Hepatocyte (in vitro differentiated cells): ENCODE measurements around the gene TEAD1. TPM values are rescaled to one million over a fixed set of nuclear protein-coding genes. Genes with fewer than 3 reads are reported as not detected.

Experiments used
- DNase-seq: peaks from one replicate; pipeline ENCODE4 v3.0.0-alpha.2; 2016; ENCODE audit warnings: low spot score
- H2AFZ ChIP-seq: fragments of 200-600 bp; sonication (generic); 2 replicates; pipeline ENCODE4 v1.6.0; 2016; ENCODE audit warnings: antibody characterized with exemption, mild to moderate bottlenecking
- H3K27ac ChIP-seq: fragments of 200-600 bp; sonication (generic); 2 replicates; pipeline ENCODE4 v1.5.1; 2016; ENCODE audit warnings: mild to moderate bottlenecking
- H3K27me3 ChIP-seq: fragments of 200-600 bp; sonication (generic); 2 replicates; pipeline ENCODE4 v1.6.1; 2016
- H3K36me3 ChIP-seq: fragments of 200-600 bp; sonication (generic); replicated peaks from 2 replicates; pipeline ENCODE4 v1.5.1; 2016; ENCODE audit warnings: low read depth; ENCODE audit not compliant: insufficient read depth
- H3K4me1 ChIP-seq: fragments of 200-600 bp; sonication (generic); 2 replicates; pipeline ENCODE4 v1.5.1; 2016; ENCODE audit warnings: mild to moderate bottlenecking, moderate library complexity; ENCODE audit not compliant: insufficient read depth
- H3K4me2 ChIP-seq: fragments of 200-600 bp; sonication (generic); 2 replicates; pipeline ENCODE4 v1.6.0; 2016
- H3K4me3 ChIP-seq: fragments of 200-600 bp; sonication (generic); 2 replicates; pipeline ENCODE4 v1.5.1; 2016; ENCODE audit warnings: mild to moderate bottlenecking
- H3K79me2 ChIP-seq: fragments of 200-600 bp; sonication (generic); 2 replicates; pipeline ENCODE4 v1.6.0; 2017; ENCODE audit warnings: mild to moderate bottlenecking
- H3K9me2 ChIP-seq: fragments of 200-600 bp; sonication (generic); replicated peaks from 2 replicates; pipeline ENCODE4 v1.6.0; 2017; ENCODE audit warnings: mild to moderate bottlenecking; ENCODE audit not compliant: insufficient read depth
- H3K9me3 ChIP-seq: fragments of 200-600 bp; sonication (generic); 2 replicates; pipeline ENCODE4 v1.5.1; 2016; ENCODE audit warnings: low read depth, mild to moderate bottlenecking
- H4K20me1 ChIP-seq: fragments of 200-600 bp; sonication (generic); 2 replicates; pipeline ENCODE4 v1.6.0; 2016; ENCODE audit warnings: mild to moderate bottlenecking; ENCODE audit not compliant: insufficient read depth, poor library complexity, severe bottlenecking
- EZH2 ChIP-seq: fragments of 200-600 bp; sonication (generic); IDR thresholded peaks from 2 replicates; pipeline ENCODE4 v1.6.1; 2016; ENCODE audit warnings: antibody characterized with exemption, mild to moderate bottlenecking, borderline replicate concordance
- EZH2phosphoT487 ChIP-seq: fragments of 200-600 bp; sonication (generic); IDR thresholded peaks from one replicate; pipeline ENCODE4 v1.6.1; 2018; ENCODE audit warnings: antibody characterized with exemption, mild to moderate bottlenecking, low read depth, moderate library complexity; ENCODE audit not compliant: unreplicated experiment, severe bottlenecking
- WGBS: methylation state at CpG from one replicate; pipeline ENCODE4 v1.1.6; 2016; ENCODE audit warnings: low lambda C conversion rate; ENCODE audit errors: missing lambda C conversion rate; 5-methylcytosine and 5-hydroxymethylcytosine counted together
- polyA plus RNA-seq: library from polyadenylated mRNA; unstranded; fragments of >200 nt; fragmentation: Nextera tagmentation; extraction: Ambion mirVana; gene quantifications from 2 replicates; pipeline ENCODE4 v1.2.1, GENCODE V29; 2016
- total RNA-seq: library from RNA; depleted of rRNA; stranded (reverse); fragments of >200 nt; gene quantifications from 2 replicates; pipeline ENCODE4 v1.2.3, GENCODE V29; 2014
- TF ChIP-seq, protein P1 (sequence below): fragments of 200-600 bp; sonication (generic); IDR thresholded peaks from 2 replicates; pipeline ENCODE4 v1.5.1; 2016; ENCODE audit warnings: antibody characterized with exemption, mild to moderate bottlenecking; ENCODE audit not compliant: poor library complexity

The TEAD1 gene
- total and polyA plus RNA-seq, 2 experiments from 2014 or later = 37.2 to 82.2 TPM

DNA sequence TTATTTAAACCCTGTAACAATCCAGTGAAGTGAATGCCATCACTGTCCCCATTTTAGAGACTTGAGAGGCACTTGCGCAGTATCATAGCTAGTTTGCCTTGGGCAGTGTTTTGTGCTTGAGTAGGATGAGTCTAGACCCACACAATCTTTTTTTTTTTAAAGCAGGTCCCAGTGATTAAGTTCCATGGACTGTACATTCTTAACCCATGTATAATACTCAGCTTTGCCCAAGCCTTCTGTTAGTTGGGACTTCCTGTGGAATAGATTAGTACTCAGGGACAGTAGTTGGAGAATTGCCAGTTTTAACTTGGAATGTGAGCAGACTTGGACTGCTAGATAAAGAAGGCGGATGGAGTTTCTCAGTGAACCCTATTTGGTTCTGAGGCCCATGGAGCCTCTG lies 226.3 kb downstream of the TEAD1 start:
- Histone ChIP-seq H2AFZ (no peak overlapping the region), H3K9me2 (no peaks in the 10 kb centered on the region), H3K27me3 (no peaks in the 10 kb centered on the region), H3K4me2 (no peak overlapping the region), H3K79me2 (peaks cover 6% of the 10 kb centered on the region), H3K27ac (peak overlapping the region; percentile 12), H3K4me1 (no peaks in the 10 kb centered on the region), H3K4me3 (no peak overlapping the region), H4K20me1 (no peaks in the 10 kb centered on the region), H3K36me3 (no peaks in the 10 kb centered on the region), H3K9me3 (no peaks in the 10 kb centered on the region)
- 84% methylated on average over 2 of the region's 2 CpGs for WGBS
- DNase-seq = peak; percentile 54
- TF ChIP-seq, protein P1, sequence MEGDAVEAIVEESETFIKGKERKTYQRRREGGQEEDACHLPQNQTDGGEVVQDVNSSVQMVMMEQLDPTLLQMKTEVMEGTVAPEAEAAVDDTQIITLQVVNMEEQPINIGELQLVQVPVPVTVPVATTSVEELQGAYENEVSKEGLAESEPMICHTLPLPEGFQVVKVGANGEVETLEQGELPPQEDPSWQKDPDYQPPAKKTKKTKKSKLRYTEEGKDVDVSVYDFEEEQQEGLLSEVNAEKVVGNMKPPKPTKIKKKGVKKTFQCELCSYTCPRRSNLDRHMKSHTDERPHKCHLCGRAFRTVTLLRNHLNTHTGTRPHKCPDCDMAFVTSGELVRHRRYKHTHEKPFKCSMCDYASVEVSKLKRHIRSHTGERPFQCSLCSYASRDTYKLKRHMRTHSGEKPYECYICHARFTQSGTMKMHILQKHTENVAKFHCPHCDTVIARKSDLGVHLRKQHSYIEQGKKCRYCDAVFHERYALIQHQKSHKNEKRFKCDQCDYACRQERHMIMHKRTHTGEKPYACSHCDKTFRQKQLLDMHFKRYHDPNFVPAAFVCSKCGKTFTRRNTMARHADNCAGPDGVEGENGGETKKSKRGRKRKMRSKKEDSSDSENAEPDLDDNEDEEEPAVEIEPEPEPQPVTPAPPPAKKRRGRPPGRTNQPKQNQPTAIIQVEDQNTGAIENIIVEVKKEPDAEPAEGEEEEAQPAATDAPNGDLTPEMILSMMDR = no peak
- no peak for TF ChIP-seq EZH2phosphoT487
- no peak for TF ChIP-seq EZH2

GRCh38 chr11:12901272-12901671 lies 227.1 kb downstream of the TEAD1 start:
- no peak overlapping the region for H3K27ac ChIP-seq
- peaks cover 11% of the 10 kb centered on the region for H3K79me2 ChIP-seq
- H3K9me2 ChIP-seq = no peaks in the 10 kb centered on the region
- no peaks in the 10 kb centered on the region for H3K36me3 ChIP-seq
- H3K27me3 ChIP-seq = no peaks in the 10 kb centered on the region
- no peaks in the 10 kb centered on the region for H4K20me1 ChIP-seq
- H3K4me1 ChIP-seq = no peaks in the 10 kb centered on the region
- no peak overlapping the region for H2AFZ ChIP-seq
- TF ChIP-seq, protein P1 = no peak
- no peak for TF ChIP-seq EZH2
- TF ChIP-seq EZH2phosphoT487 = no peak
- no peak overlapping the region for H3K4me2 ChIP-seq
- WGBS = 100% methylated on average over 1 of the region's 1 CpG
- no peak overlapping the region for H3K4me3 ChIP-seq
- H3K9me3 ChIP-seq = no peaks in the 10 kb centered on the region
- no peak for DNase-seq

- no peaks in the 10 kb centered on the region for H4K20me1 ChIP-seq
- H3K4me1 ChIP-seq = no peaks in the 10 kb centered on the region
- H2AFZ ChIP-seq = no peak overlapping the region
- WGBS = 91% methylated on average over 7 of the region's 7 CpGs
- TF ChIP-seq, protein P1 = no peak
- TF ChIP-seq EZH2 (no peak), EZH2phosphoT487 (no peak)
- H3K4me2 ChIP-seq = no peak overlapping the region
- H3K9me2 ChIP-seq = no peaks in the 10 kb centered on the region
- H3K9me3 ChIP-seq = no peaks in the 10 kb centered on the region
- no peak overlapping the region for H3K4me3 ChIP-seq
- H3K27me3 ChIP-seq = no peaks in the 10 kb centered on the region
- H3K79me2 ChIP-seq = peaks cover 11% of the 10 kb centered on the region
- H3K27ac ChIP-seq = no peak overlapping the region
- DNase-seq = no peak
- H3K36me3 ChIP-seq = no peaks in the 10 kb centered on the region
Observed at GRCh38 chr11:12901874-12902481, 227.8 kb downstream of the TEAD1 start.
